ENCODE data around the gene GARIN5B. TPM values are rescaled to one million over a fixed set of nuclear protein-coding genes. Genes with fewer than 3 reads are reported as not detected.

Gene GARIN5B
- polyA plus RNA-seq, 2 of the 4 experiments (the other 2 are of a cell fraction), result 0.05 TPM; not detected in 1

GRCh38 chr19:55370305-55370988 is 7.4 kb upstream of the GARIN5B start, which contains the start of gene IL11 (continued):
- peak; percentile 80; the same call in 1 of the 3 replicates for TF ChIP-seq BCL3 (IDR thresholded peaks at IDR 0.05)
- no peak for TF ChIP-seq RFX5 (IDR thresholded peaks at IDR 0.05)
- TF ChIP-seq KDM5A (IDR thresholded peaks at IDR 0.05), result no peak
- no peak for TF ChIP-seq KDM1A (IDR thresholded peaks at IDR 0.05; ENCODE audit: low read depth)
- TF ChIP-seq HDAC2 (IDR thresholded peaks at IDR 0.05), result no peak
- no peak for TF ChIP-seq RNF2 (IDR thresholded peaks at IDR 0.05; ENCODE audit: borderline replicate concordance, low read depth)
- TF ChIP-seq, protein P1, sequence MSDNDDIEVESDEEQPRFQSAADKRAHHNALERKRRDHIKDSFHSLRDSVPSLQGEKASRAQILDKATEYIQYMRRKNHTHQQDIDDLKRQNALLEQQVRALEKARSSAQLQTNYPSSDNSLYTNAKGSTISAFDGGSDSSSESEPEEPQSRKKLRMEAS (IDR thresholded peaks at IDR 0.05), result peak; percentile 62
- no peak for TF ChIP-seq E2F6 (IDR thresholded peaks at IDR 0.05; ENCODE audit: borderline replicate concordance, low read depth)
- no peak for TF ChIP-seq PBX3 (IDR thresholded peaks at IDR 0.05)
- TF ChIP-seq, protein P2, sequence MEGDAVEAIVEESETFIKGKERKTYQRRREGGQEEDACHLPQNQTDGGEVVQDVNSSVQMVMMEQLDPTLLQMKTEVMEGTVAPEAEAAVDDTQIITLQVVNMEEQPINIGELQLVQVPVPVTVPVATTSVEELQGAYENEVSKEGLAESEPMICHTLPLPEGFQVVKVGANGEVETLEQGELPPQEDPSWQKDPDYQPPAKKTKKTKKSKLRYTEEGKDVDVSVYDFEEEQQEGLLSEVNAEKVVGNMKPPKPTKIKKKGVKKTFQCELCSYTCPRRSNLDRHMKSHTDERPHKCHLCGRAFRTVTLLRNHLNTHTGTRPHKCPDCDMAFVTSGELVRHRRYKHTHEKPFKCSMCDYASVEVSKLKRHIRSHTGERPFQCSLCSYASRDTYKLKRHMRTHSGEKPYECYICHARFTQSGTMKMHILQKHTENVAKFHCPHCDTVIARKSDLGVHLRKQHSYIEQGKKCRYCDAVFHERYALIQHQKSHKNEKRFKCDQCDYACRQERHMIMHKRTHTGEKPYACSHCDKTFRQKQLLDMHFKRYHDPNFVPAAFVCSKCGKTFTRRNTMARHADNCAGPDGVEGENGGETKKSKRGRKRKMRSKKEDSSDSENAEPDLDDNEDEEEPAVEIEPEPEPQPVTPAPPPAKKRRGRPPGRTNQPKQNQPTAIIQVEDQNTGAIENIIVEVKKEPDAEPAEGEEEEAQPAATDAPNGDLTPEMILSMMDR (IDR thresholded peaks at IDR 0.05), result no peak
- TF ChIP-seq, protein P3, sequence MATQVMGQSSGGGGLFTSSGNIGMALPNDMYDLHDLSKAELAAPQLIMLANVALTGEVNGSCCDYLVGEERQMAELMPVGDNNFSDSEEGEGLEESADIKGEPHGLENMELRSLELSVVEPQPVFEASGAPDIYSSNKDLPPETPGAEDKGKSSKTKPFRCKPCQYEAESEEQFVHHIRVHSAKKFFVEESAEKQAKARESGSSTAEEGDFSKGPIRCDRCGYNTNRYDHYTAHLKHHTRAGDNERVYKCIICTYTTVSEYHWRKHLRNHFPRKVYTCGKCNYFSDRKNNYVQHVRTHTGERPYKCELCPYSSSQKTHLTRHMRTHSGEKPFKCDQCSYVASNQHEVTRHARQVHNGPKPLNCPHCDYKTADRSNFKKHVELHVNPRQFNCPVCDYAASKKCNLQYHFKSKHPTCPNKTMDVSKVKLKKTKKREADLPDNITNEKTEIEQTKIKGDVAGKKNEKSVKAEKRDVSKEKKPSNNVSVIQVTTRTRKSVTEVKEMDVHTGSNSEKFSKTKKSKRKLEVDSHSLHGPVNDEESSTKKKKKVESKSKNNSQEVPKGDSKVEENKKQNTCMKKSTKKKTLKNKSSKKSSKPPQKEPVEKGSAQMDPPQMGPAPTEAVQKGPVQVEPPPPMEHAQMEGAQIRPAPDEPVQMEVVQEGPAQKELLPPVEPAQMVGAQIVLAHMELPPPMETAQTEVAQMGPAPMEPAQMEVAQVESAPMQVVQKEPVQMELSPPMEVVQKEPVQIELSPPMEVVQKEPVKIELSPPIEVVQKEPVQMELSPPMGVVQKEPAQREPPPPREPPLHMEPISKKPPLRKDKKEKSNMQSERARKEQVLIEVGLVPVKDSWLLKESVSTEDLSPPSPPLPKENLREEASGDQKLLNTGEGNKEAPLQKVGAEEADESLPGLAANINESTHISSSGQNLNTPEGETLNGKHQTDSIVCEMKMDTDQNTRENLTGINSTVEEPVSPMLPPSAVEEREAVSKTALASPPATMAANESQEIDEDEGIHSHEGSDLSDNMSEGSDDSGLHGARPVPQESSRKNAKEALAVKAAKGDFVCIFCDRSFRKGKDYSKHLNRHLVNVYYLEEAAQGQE (IDR thresholded peaks at IDR 0.05), result no peak
- TF ChIP-seq, protein P4, sequence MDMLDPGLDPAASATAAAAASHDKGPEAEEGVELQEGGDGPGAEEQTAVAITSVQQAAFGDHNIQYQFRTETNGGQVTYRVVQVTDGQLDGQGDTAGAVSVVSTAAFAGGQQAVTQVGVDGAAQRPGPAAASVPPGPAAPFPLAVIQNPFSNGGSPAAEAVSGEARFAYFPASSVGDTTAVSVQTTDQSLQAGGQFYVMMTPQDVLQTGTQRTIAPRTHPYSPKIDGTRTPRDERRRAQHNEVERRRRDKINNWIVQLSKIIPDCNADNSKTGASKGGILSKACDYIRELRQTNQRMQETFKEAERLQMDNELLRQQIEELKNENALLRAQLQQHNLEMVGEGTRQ (IDR thresholded peaks at IDR 0.05), result no peak
- TF ChIP-seq SREBF2 (IDR thresholded peaks at IDR 0.05), result no peak
- peak; percentile 56 for TF ChIP-seq JUNB (IDR thresholded peaks at IDR 0.05)
- no peak for TF ChIP-seq BHLHE40 (IDR thresholded peaks at IDR 0.05; ENCODE audit: low read depth, low read length)
- TF ChIP-seq ZFP36 (IDR thresholded peaks at IDR 0.05; ENCODE audit: borderline replicate concordance, partially characterized antibody), result no peak
- TF ChIP-seq RCOR1 (IDR thresholded peaks at IDR 0.05; ENCODE audit: low read depth, low read length), result no peak
- TF ChIP-seq ATOH8 (CRISPR knock-in tag; IDR thresholded peaks at IDR 0.05; ENCODE audit: low read depth), result peak; percentile 8; the same call in 1 of the 2 replicates
- peak; percentile 10; the same call in 1 of the 2 replicates for TF ChIP-seq HOXB13 (CRISPR knock-in tag; IDR thresholded peaks at IDR 0.05; ENCODE audit: low read depth)
- TF ChIP-seq HOXA7 (CRISPR knock-in tag; IDR thresholded peaks at IDR 0.05), result no peak
- TF ChIP-seq CEBPB (IDR thresholded peaks at IDR 0.05), result no peak
- no peak for TF ChIP-seq ESRRA (IDR thresholded peaks at IDR 0.05; ENCODE audit: borderline replicate concordance, low read length)
- TF ChIP-seq ZSCAN20 (CRISPR knock-in tag; IDR thresholded peaks at IDR 0.05), result no peak
- TF ChIP-seq EP300 (IDR thresholded peaks at IDR 0.05), result peak in 1 of 2 experiments; percentile 68; a peak in 2 of 5 replicates
- TF ChIP-seq TP53 (CRISPR knock-in tag; IDR thresholded peaks at IDR 0.05), result no peak
- TF ChIP-seq RAD21 (conservative IDR thresholded peaks at IDR 0.05 in 1 of 2, IDR thresholded peaks at IDR 0.05 in 1 of 2), result no peak; a peak in 1 of 5 replicates
- no peak for TF ChIP-seq CHD4 (IDR thresholded peaks at IDR 0.05; ENCODE audit: borderline replicate concordance)
- TF ChIP-seq, protein P5, sequence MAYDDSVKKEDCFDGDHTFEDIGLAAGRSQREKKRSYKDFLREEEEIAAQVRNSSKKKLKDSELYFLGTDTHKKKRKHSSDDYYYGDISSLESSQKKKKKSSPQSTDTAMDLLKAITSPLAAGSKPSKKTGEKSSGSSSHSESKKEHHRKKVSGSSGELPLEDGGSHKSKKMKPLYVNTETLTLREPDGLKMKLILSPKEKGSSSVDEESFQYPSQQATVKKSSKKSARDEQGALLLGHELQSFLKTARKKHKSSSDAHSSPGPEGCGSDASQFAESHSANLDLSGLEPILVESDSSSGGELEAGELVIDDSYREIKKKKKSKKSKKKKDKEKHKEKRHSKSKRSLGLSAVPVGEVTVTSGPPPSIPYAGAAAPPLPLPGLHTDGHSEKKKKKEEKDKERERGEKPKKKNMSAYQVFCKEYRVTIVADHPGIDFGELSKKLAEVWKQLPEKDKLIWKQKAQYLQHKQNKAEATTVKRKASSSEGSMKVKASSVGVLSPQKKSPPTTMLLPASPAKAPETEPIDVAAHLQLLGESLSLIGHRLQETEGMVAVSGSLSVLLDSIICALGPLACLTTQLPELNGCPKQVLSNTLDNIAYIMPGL (CRISPR knock-in tag; IDR thresholded peaks at IDR 0.05; ENCODE audit: borderline replicate concordance), result no peak

All from A549 (cell line).